Measurements from ENCODE around the gene NPPC.
A peak's percentile ranks its signal among the peaks of the same experiment; 100 is the strongest.
"Not testable (repeated sequence)": the region's sequence is repeated elsewhere in the genome, so short reads cannot be mapped to it uniquely, and the experiment has no call there.

NPPC gene

DNA sequence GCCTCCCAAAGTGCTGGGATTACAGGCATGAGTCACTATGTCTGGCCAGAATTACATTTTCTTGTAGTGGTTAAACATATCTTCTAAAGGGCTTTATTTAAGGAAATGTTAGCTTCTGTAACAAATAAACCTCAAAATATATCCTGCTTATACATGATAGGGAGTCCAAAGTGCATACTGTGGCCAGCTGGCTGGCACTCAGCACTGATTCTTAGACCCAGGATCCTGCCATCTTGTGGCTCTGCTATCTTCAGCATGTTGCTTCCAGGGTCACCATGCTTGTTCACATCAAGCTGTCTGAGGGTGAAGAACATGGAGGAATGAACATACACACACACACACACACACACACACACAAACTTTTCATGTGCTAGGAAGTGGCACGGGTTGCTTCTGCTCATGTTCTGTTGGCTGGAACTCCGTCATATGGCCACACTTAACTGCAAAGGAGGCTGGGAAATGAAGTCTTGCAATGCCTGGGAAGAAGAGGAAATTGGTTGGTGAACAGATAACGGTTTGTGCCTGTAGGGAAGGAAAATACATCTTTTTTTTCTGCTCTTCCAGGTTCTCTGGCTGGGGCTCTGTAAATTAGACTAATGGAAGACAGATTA, 40.0 kb downstream of the NPPC start:
- no peak overlapping the region for H3K4me3 ChIP-seq (ENCODE audit: severe bottlenecking)
- peaks cover 2% of the 10 kb centered on the region for H3K27me3 ChIP-seq (ENCODE audit: insufficient read depth, poor library complexity, severe bottlenecking)
- H3K36me3 ChIP-seq (ENCODE audit: low read depth): no peaks in the 10 kb centered on the region
- H3K27ac ChIP-seq (ENCODE audit: poor library complexity, severe bottlenecking): no peak overlapping the region
- H3K4me1 ChIP-seq (ENCODE audit: insufficient read depth, poor library complexity, severe bottlenecking): peaks cover 8% of the 10 kb centered on the region
- DNase-seq (ENCODE audit: low spot score) (no peak), ATAC-seq (ENCODE audit: low read depth) (no peak)
- no peaks in the 10 kb centered on the region for H3K9me3 ChIP-seq (ENCODE audit: severe bottlenecking)
- no peak for TF ChIP-seq CTCF (IDR thresholded peaks at IDR 0.05; ENCODE audit: poor library complexity, severe bottlenecking)

- no peak for DNase-seq (ENCODE audit: low spot score)
- no peaks in the 10 kb centered on the region for H3K9me3 ChIP-seq (ENCODE audit: severe bottlenecking)
- H3K27me3 ChIP-seq (ENCODE audit: insufficient read depth, poor library complexity, severe bottlenecking): peaks cover 2% of the 10 kb centered on the region
- H3K4me3 ChIP-seq (ENCODE audit: severe bottlenecking): no peak overlapping the region
- H3K4me1 ChIP-seq (ENCODE audit: insufficient read depth, poor library complexity, severe bottlenecking): no peaks in the 10 kb centered on the region
- no peak for TF ChIP-seq CTCF (IDR thresholded peaks at IDR 0.05; ENCODE audit: poor library complexity, severe bottlenecking)
- no peak for ATAC-seq (ENCODE audit: low read depth)
- H3K27ac ChIP-seq (ENCODE audit: poor library complexity, severe bottlenecking): no peak overlapping the region
- H3K36me3 ChIP-seq (ENCODE audit: low read depth): no peaks in the 10 kb centered on the region
These were observed 41.6 kb downstream of the NPPC start for GRCh38 chr2:231884438-231885140.

- Histone ChIP-seq H3K27ac (ENCODE audit: poor library complexity, severe bottlenecking) (no peak overlapping the region), H3K36me3 (ENCODE audit: low read depth) (no peaks in the 10 kb centered on the region), H3K4me3 (ENCODE audit: severe bottlenecking) (no peak overlapping the region), H3K9me3 (ENCODE audit: severe bottlenecking) (no peaks in the 10 kb centered on the region), H3K4me1 (ENCODE audit: insufficient read depth, poor library complexity, severe bottlenecking) (no peaks in the 10 kb centered on the region), H3K27me3 (ENCODE audit: insufficient read depth, poor library complexity, severe bottlenecking) (peaks cover 2% of the 10 kb centered on the region)
- no peak for TF ChIP-seq CTCF (IDR thresholded peaks at IDR 0.05; ENCODE audit: poor library complexity, severe bottlenecking)
- ATAC-seq (ENCODE audit: low read depth): no peak
- DNase-seq (ENCODE audit: low spot score): no peak
These were observed 42.7 kb downstream of the NPPC start for GRCh38 chr2:231883468-231883881.

DNA sequence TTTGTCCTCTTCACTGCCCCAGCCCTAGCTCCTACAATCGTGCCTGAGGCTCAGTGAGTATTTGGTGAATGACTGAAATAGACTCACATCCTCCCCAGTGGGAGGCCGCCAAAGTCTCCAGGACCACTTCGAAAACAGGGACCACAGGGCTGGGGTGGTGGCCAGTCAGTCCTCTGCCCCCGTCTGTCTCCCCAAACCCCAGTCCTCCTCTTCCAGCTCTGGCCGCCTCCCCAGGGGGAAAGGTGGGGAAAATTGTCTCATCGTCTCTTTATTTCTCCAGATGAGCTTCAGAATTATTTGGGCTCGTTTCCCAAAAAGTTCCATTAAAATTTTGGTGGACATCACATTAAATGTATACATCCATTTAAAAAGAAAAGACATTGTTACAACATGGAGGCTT, 43.5 kb downstream of the NPPC start:
- Histone ChIP-seq H3K9me3 (ENCODE audit: severe bottlenecking) (no peaks in the 10 kb centered on the region), H3K36me3 (ENCODE audit: low read depth) (no peaks in the 10 kb centered on the region), H3K27me3 (ENCODE audit: insufficient read depth, poor library complexity, severe bottlenecking) (peaks cover 2% of the 10 kb centered on the region), H3K27ac (ENCODE audit: poor library complexity, severe bottlenecking) (no peak overlapping the region), H3K4me3 (ENCODE audit: severe bottlenecking) (no peak overlapping the region), H3K4me1 (ENCODE audit: insufficient read depth, poor library complexity, severe bottlenecking) (no peaks in the 10 kb centered on the region)
- ATAC-seq (ENCODE audit: low read depth): no peak
- no peak for TF ChIP-seq CTCF (IDR thresholded peaks at IDR 0.05; ENCODE audit: poor library complexity, severe bottlenecking)
- no peak for DNase-seq (ENCODE audit: low spot score)

GRCh38 chr2:231880371-231880770, 45.8 kb downstream of the NPPC start:
- not testable (repeated sequence) for H3K27ac ChIP-seq (ENCODE audit: poor library complexity, severe bottlenecking)
- ATAC-seq (ENCODE audit: low read depth): peak; percentile 35; the same call in 1 of the 3 replicates

More at GRCh38 chr2:231880371-231880770, 45.8 kb downstream of the NPPC start:
- H3K9me3 ChIP-seq (ENCODE audit: severe bottlenecking); H3K4me1 ChIP-seq (ENCODE audit: insufficient read depth, poor library complexity, severe bottlenecking); DNase-seq (ENCODE audit: low spot score); H3K4me3 ChIP-seq (ENCODE audit: severe bottlenecking); H3K36me3 ChIP-seq (ENCODE audit: low read depth); H3K27me3 ChIP-seq (ENCODE audit: insufficient read depth, poor library complexity, severe bottlenecking): not testable (repeated sequence)

Data from RWPE2 (cell line).